ENCODE results near the gene MAG. TPM values are rescaled to one million over a fixed set of nuclear protein-coding genes. Genes with fewer than 3 reads are reported as not detected.

MAG gene
- total and polyA plus RNA-seq, 2 of the 13 experiments (the other 11 are each of a cell fraction or from before 2014, with no cell fraction given): 0.20 to 1.3 TPM

- TF ChIP-seq ZNF318 (CRISPR knock-in tag; IDR thresholded peaks at IDR 0.05) (no peak), JDP2 (CRISPR knock-in tag; IDR thresholded peaks at IDR 0.05; ENCODE audit: borderline replicate concordance) (no peak), ZFP36L2 (CRISPR knock-in tag; IDR thresholded peaks at IDR 0.05) (no peak), ZNF484 (CRISPR knock-in tag; IDR thresholded peaks at IDR 0.05; ENCODE audit: borderline replicate concordance, low read depth) (no peak), MYC (CRISPR knock-in tag; IDR thresholded peaks at IDR 0.05; ENCODE audit: borderline replicate concordance) (0 out of 2 replicates have a peak, but pooled peaks have one; percentile 38), IRF1 (CRISPR knock-in tag; IDR thresholded peaks at IDR 0.05; ENCODE audit: low read depth) (no peak), TFAP4 (IDR thresholded peaks at IDR 0.05; ENCODE audit: borderline replicate concordance, low read depth) (no peak), ASH2L (IDR thresholded peaks at IDR 0.05; ENCODE audit: insufficient read length, low read depth, low read length) (no peak), ZNF234 (CRISPR knock-in tag; conservative IDR thresholded peaks at IDR 0.05) (no peak), FOXM1 (CRISPR knock-in tag; IDR thresholded peaks at IDR 0.05) (no peak), GABPB1 (CRISPR knock-in tag; IDR thresholded peaks at IDR 0.05) (peak; percentile 14; the same call in 1 of the 2 replicates), NFKBIZ (CRISPR knock-in tag; IDR thresholded peaks at IDR 0.05) (no peak), ZNF17 (CRISPR knock-in tag; IDR thresholded peaks at IDR 0.05) (no peak), ZFAT (CRISPR knock-in tag; conservative IDR thresholded peaks at IDR 0.05) (no peak)
- TF ChIP-seq, protein P1, sequence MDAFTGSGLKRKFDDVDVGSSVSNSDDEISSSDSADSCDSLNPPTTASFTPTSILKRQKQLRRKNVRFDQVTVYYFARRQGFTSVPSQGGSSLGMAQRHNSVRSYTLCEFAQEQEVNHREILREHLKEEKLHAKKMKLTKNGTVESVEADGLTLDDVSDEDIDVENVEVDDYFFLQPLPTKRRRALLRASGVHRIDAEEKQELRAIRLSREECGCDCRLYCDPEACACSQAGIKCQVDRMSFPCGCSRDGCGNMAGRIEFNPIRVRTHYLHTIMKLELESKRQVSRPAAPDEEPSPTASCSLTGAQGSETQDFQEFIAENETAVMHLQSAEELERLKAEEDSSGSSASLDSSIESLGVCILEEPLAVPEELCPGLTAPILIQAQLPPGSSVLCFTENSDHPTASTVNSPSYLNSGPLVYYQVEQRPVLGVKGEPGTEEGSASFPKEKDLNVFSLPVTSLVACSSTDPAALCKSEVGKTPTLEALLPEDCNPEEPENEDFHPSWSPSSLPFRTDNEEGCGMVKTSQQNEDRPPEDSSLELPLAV (CRISPR knock-in tag; conservative IDR thresholded peaks at IDR 0.05; ENCODE audit: low read depth): no peak
These were observed 60.7 kb downstream of the MAG start (continued) for GRCh38 chr19:35352448-35353304.
